Memory B cell (primary cell): Measurements from ENCODE around the gene MYEOV.

Source experiments
- ATAC-seq: fragments of 150-1000 bp; cut with Tn5 transposase; 2 replicates; pipeline ENCODE4 v1.10.0; 2021; ENCODE audit warnings: low read depth, mild to moderate bottlenecking, moderate library complexity
- DNase-seq, 2 donors: peaks; one replicate each; pipeline ENCODE4 v3.0.0; 2022; ENCODE audit warnings: low spot score in 2 of 2
- H3K27ac Mint-ChIP-seq: one replicate; pipeline ENCODE4 v1.8.0; 2022; ENCODE audit warnings: mild to moderate bottlenecking, moderate library complexity, mixed read lengths
- H3K27me3 Mint-ChIP-seq: one replicate; pipeline ENCODE4 v1.8.0; 2022; ENCODE audit warnings: mixed read lengths
- H3K36me3 Mint-ChIP-seq: one replicate; pipeline ENCODE4 v1.8.0; 2022; ENCODE audit warnings: mild to moderate bottlenecking, mixed read lengths
- H3K4me1 Mint-ChIP-seq: one replicate; pipeline ENCODE4 v1.8.0; 2022; ENCODE audit warnings: mixed read lengths
- H3K4me3 Mint-ChIP-seq: one replicate; pipeline ENCODE4 v1.8.0; 2022; ENCODE audit warnings: mild to moderate bottlenecking, moderate library complexity, mixed read lengths
- H3K9me3 Mint-ChIP-seq: one replicate; pipeline ENCODE4 v1.8.0; 2022; ENCODE audit warnings: mixed read lengths

The MYEOV gene

GRCh38 chr11:69297787-69298266 lies 3.9 kb downstream of the MYEOV start:
- no peaks in the 10 kb centered on the region for H3K27me3 Mint-ChIP-seq
- DNase-seq: no peak
- peak overlapping the region; percentile 92 for H3K27ac Mint-ChIP-seq

GRCh38 chr11:69298267-69299022 lies 4.5 kb downstream of the MYEOV start:
- DNase-seq (peak; percentile 53 to 57), ATAC-seq (peak; percentile 43)
- H3K9me3 Mint-ChIP-seq: no peaks in the 10 kb centered on the region
- no peaks in the 10 kb centered on the region for H3K27me3 Mint-ChIP-seq
- H3K4me1 Mint-ChIP-seq: peaks cover 52% of the 10 kb centered on the region
- H3K27ac Mint-ChIP-seq: peak overlapping the region; percentile 92
- peak overlapping the region; percentile 73 for H3K4me3 Mint-ChIP-seq
- H3K36me3 Mint-ChIP-seq: no peaks in the 10 kb centered on the region

More at GRCh38 chr11:69297787-69298266, 3.9 kb downstream of the MYEOV start:
- ATAC-seq: peak; percentile 59
- peak overlapping the region; percentile 73 for H3K4me3 Mint-ChIP-seq
- peaks cover 53% of the 10 kb centered on the region for H3K4me1 Mint-ChIP-seq
- H3K36me3 Mint-ChIP-seq: no peaks in the 10 kb centered on the region
- no peaks in the 10 kb centered on the region for H3K9me3 Mint-ChIP-seq

- DNase-seq: peak in 1 of 2 donors; percentile 38
- H3K27me3 Mint-ChIP-seq: no peaks in the 10 kb centered on the region
- ATAC-seq: no peak
- H3K4me1 Mint-ChIP-seq: peaks cover 51% of the 10 kb centered on the region
- no peaks in the 10 kb centered on the region for H3K9me3 Mint-ChIP-seq
- H3K27ac Mint-ChIP-seq: peak overlapping the region; percentile 92
- no peaks in the 10 kb centered on the region for H3K36me3 Mint-ChIP-seq
- peak overlapping the region; percentile 73 for H3K4me3 Mint-ChIP-seq
Measured at GRCh38 chr11:69299023-69299461, 5.1 kb downstream of the MYEOV start.

GRCh38 chr11:69299572-69299971 lies 5.6 kb downstream of the MYEOV start:
- H3K27ac Mint-ChIP-seq: peak overlapping the region; percentile 92
- ATAC-seq: no peak
- H3K36me3 Mint-ChIP-seq: no peaks in the 10 kb centered on the region
- H3K4me1 Mint-ChIP-seq: peaks cover 47% of the 10 kb centered on the region
- no peak for DNase-seq
- H3K4me3 Mint-ChIP-seq: no peak overlapping the region
- H3K9me3 Mint-ChIP-seq: no peaks in the 10 kb centered on the region
- H3K27me3 Mint-ChIP-seq: no peaks in the 10 kb centered on the region

GRCh38 chr11:69300120-69301060 lies 6.4 kb downstream of the MYEOV start:
- DNase-seq: no peak
- ATAC-seq: no peak
- H3K9me3 Mint-ChIP-seq: no peaks in the 10 kb centered on the region
- no peaks in the 10 kb centered on the region for H3K36me3 Mint-ChIP-seq
- no peaks in the 10 kb centered on the region for H3K27me3 Mint-ChIP-seq
- H3K27ac Mint-ChIP-seq: peak overlapping the region; percentile 15
- H3K4me1 Mint-ChIP-seq: peaks cover 43% of the 10 kb centered on the region
- no peak overlapping the region for H3K4me3 Mint-ChIP-seq

GRCh38 chr11:69301081-69301454 lies 7.1 kb downstream of the MYEOV start:
- no peak for DNase-seq
- Mint-ChIP-seq H3K36me3 (no peaks in the 10 kb centered on the region), H3K9me3 (no peaks in the 10 kb centered on the region), H3K27ac (peak overlapping the region; percentile 15), H3K27me3 (no peaks in the 10 kb centered on the region), H3K4me1 (peaks cover 37% of the 10 kb centered on the region), H3K4me3 (no peak overlapping the region)
- ATAC-seq: no peak

- Mint-ChIP-seq H3K36me3 (no peaks in the 10 kb centered on the region), H3K27ac (no peak overlapping the region), H3K27me3 (no peaks in the 10 kb centered on the region), H3K4me3 (no peak overlapping the region), H3K4me1 (peaks cover 33% of the 10 kb centered on the region), H3K9me3 (no peaks in the 10 kb centered on the region)
- DNase-seq (no peak), ATAC-seq (no peak)
Measured at GRCh38 chr11:69301455-69302401, 7.8 kb downstream of the MYEOV start.

GRCh38 chr11:69302447-69303020 lies 8.6 kb downstream of the MYEOV start:
- Mint-ChIP-seq H3K4me3 (no peak overlapping the region), H3K4me1 (peaks cover 28% of the 10 kb centered on the region), H3K36me3 (no peaks in the 10 kb centered on the region), H3K27ac (no peak overlapping the region), H3K9me3 (no peaks in the 10 kb centered on the region), H3K27me3 (no peaks in the 10 kb centered on the region)
- DNase-seq (no peak), ATAC-seq (no peak)

GRCh38 chr11:69303427-69303826 lies 9.5 kb downstream of the MYEOV start:
- no peak overlapping the region for H3K27ac Mint-ChIP-seq
- H3K4me3 Mint-ChIP-seq: no peak overlapping the region
- no peak for DNase-seq

GRCh38 chr11:69304258-69304657 lies 10.3 kb downstream of the MYEOV start:
- DNase-seq (no peak), ATAC-seq (no peak)
- peaks cover 23% of the 10 kb centered on the region for H3K4me1 Mint-ChIP-seq
- no peaks in the 10 kb centered on the region for H3K27me3 Mint-ChIP-seq
- no peak overlapping the region for H3K4me3 Mint-ChIP-seq
- no peaks in the 10 kb centered on the region for H3K36me3 Mint-ChIP-seq
- no peaks in the 10 kb centered on the region for H3K9me3 Mint-ChIP-seq
- H3K27ac Mint-ChIP-seq: no peak overlapping the region

More at GRCh38 chr11:69303427-69303826, 9.5 kb downstream of the MYEOV start:
- Mint-ChIP-seq H3K36me3 (no peaks in the 10 kb centered on the region), H3K4me1 (peaks cover 28% of the 10 kb centered on the region), H3K9me3 (no peaks in the 10 kb centered on the region), H3K27me3 (no peaks in the 10 kb centered on the region)
- ATAC-seq: no peak

GRCh38 chr11:69304686-69305085 lies 10.7 kb downstream of the MYEOV start:
- Mint-ChIP-seq H3K9me3 (no peaks in the 10 kb centered on the region), H3K27ac (no peak overlapping the region), H3K27me3 (no peaks in the 10 kb centered on the region), H3K4me1 (peaks cover 19% of the 10 kb centered on the region), H3K4me3 (no peak overlapping the region), H3K36me3 (no peaks in the 10 kb centered on the region)
- ATAC-seq (no peak), DNase-seq (no peak)

- H3K27ac Mint-ChIP-seq: no peak overlapping the region
- H3K4me1 Mint-ChIP-seq: peaks cover 15% of the 10 kb centered on the region
- H3K4me3 Mint-ChIP-seq: no peak overlapping the region
- H3K27me3 Mint-ChIP-seq: no peaks in the 10 kb centered on the region
- H3K9me3 Mint-ChIP-seq: no peaks in the 10 kb centered on the region
- DNase-seq (no peak), ATAC-seq (no peak)
- H3K36me3 Mint-ChIP-seq: no peaks in the 10 kb centered on the region
Measured at GRCh38 chr11:69305885-69306540, 12.1 kb downstream of the MYEOV start.

- H3K27me3 Mint-ChIP-seq: no peaks in the 10 kb centered on the region
Measured at GRCh38 chr11:69306821-69307220, 12.9 kb downstream of the MYEOV start.

More at GRCh38 chr11:69306821-69307220, 12.9 kb downstream of the MYEOV start:
- Mint-ChIP-seq H3K9me3 (no peaks in the 10 kb centered on the region), H3K4me1 (peaks cover 20% of the 10 kb centered on the region), H3K36me3 (no peaks in the 10 kb centered on the region), H3K4me3 (no peak overlapping the region), H3K27ac (no peak overlapping the region)
- DNase-seq (no peak), ATAC-seq (no peak)
